HG02943 (cell line): ENCODE results near the gene SAP30L.
A peak's percentile ranks its signal among the peaks of the same experiment; 100 is the strongest.

Experiments
- ATAC-seq: cut with Tn5 transposase; IDR thresholded peaks from one replicate; pipeline ENCODE4 v1.9.1; 2021; ENCODE audit warnings: mild to moderate bottlenecking, low read depth, moderate library complexity; ENCODE audit not compliant: unreplicated experiment

SAP30L gene

GRCh38 chr5:154445422-154446194 lies at the start of gene SAP30L:
SAP30L (plus strand) TSS chr5:154445997; CDS start chr5:154446605, 608 bp downstream.
- ATAC-seq, result peak; percentile 91

DNA sequence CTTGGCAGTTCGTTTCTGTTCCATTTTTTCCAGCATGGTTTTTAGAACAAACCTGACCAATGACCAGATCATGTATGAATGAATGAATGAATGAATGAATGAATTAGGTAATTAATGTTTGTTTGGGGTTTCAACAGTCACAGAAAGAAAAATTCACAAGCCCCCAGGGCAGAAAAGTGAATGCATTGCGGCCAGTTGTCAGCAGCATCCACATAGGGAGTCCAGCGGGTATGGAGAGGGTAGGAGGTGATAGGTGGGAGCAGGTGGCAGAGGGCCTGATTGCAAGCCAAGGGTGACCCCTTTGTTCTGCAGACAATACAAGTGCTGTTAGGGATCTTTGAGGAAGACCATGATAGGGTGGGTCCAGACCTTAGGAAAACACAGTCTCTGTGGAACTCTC lies 49.7 kb upstream of the SAP30L start:
- ATAC-seq, result no peak

DNA sequence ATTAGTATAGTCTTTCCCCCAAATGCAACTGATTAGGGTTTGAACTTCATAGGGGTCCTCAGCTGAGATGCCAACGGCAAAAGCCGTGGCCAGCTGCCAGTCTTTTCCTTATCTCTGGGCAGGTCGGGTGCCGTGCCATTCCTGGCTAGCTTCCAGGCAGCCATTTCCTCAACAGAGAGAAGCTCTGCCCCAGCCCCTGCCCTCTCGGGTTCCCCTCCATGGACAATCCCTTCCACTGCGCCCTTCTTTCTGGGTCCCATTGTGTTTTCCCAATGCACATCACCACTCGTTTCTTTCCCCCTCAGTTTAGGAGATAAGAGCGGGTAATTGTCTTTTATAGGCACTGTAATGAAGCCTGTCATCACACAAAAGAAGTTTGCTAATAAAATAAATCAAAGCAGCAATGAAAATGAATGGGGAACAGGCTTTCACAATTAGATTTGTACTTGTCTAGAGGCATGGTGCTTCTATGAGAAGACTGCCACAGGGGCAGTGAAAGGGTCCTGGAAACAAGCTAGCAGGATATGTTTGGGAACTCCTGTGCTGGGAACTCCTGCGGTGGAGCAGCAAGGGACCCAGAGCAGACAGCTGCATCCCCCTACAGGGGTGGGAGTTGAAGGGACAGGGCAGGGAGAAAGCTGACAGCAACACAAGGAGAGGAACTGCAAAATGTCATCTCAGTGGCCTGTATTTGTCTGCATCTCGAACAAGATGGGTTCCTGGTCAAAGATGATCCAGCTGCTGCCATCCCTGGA lies 48.0 kb upstream of the SAP30L start:
- ATAC-seq, result no peak

DNA sequence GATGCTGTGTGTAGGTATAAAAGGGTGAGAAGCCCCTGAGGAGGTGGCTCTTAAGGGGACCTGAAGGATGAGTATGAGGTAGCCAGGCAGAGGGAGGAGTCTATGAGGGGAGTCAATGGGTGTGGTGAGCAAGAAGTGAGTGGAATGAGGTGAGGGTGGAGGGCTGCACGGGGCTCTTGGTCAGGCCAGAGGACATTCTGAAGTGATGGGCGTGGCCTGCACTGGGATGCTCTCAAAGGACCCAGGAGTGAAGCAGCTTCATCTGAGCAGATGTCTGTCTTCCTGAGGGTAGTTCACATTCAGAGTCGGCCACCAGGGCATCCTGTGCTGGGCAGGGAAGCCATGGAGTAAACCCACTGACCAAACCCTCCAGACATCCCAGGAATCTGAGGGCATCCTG lies 45.1 kb upstream of the SAP30L start:
- ATAC-seq, result no peak

DNA sequence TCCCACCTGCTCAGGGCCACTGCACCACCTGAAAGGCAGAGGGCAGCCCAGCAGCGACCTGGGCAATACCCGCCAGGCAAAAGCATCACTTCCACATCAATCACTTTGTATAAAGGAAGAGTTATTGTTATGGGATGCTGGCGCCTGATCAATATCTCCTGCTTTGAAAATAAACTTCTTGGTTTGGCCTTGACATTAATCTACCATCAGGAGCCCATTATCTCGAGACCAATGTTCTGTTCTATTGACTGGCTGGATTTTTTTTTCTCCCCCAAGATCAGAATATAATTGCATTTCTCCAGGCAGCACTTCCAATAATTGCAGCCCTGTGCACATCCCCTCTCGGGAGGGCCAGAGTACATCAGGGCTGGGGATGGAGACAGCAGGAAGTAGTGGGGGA lies 44.4 kb upstream of the SAP30L start:
- no peak for ATAC-seq

- no peak for ATAC-seq
Measured at GRCh38 chr5:154401931-154402330, 43.9 kb upstream of the SAP30L start.

GRCh38 chr5:154402611-154403010 lies 43.2 kb upstream of the SAP30L start:
- ATAC-seq, result no peak

DNA sequence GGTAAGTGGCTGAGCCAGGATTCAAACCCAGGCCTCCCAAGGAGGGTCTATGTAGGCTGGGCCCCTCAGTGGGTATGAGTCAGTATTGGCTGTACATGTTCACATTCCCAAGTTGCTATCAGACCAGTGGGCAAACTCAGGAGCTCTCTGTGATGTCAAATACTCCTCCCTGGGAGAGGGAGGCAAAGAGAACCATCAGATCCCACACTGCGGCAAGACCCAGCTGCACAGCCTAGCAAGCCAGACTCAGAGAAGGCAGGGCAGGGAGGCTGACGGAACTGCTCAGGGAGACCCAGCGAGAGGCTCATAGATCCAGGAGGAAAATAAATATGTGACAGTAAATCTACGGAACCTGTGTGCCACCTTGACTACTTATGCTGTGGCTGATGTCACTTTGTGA lies 42.6 kb upstream of the SAP30L start:
- ATAC-seq, result no peak

DNA sequence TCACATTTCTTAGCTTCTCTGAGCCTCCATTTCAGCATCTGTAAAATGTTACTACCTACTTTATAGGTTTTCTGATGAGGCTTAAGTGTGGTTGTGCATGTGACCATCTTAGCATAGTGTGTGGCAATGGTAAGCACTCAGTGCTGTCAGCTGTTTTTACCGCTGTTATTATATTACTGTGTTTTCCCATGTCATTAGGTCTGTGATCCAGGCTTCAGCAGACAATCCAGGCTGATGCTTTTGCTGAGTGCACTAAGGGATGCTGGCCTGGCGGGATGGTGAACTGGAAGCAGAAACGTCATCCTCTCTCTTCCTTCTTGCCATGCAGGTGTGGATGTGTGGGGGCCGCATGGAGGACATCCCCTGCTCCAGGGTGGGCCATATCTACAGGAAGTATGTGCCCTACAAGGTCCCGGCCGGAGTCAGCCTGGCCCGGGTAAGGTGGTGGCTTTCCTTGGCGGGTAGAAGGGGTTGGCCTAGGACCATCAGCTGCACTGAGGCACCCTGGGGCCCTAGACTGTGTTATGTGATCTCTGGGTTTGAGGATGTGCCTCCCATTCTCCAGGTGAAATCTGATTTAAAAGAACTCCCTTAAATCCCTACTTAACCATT lies 41.9 kb upstream of the SAP30L start:
- ATAC-seq, result no peak

- peak; percentile 97 for ATAC-seq
Measured at GRCh38 chr5:154405078-154405792, 40.6 kb upstream of the SAP30L start.

DNA sequence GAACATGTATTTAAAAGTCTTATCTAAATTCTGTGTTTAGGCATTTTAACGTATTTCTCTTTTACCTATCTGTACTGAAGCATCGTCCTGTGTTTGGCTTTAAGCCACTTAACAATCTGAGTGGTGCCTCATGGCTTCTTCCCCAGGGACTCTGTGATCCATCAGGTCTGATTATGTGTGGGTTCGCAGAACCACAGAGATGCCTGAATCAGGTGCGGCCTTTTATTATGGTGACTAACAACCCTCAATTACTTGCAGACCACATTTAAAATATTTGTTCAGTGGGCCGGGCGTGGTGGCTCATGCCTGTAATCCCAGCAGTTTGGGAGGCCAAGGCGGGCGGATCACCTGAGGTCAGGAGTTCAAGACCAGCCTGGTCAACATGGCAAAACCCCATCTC lies 39.6 kb upstream of the SAP30L start:
- no peak for ATAC-seq

DNA sequence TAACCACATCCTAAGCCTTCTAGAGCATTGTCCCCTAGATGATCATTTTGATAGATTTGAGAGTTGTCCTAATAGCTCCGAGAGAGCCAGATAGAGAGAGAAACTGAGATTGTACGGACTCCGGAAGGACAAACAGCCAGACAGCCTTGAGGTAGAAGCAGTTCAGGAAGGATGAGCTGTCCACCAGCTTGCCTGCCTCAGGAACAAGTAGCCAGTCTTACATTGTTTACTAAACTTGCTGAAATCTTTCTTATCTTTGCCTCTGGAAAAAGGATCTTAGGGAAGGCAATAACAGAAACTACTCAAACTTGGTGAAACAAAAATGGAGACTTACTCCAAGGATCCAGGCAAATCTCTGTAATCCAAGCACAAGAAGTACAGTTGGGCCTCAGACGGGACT lies 39.0 kb upstream of the SAP30L start:
- ATAC-seq, result no peak

DNA sequence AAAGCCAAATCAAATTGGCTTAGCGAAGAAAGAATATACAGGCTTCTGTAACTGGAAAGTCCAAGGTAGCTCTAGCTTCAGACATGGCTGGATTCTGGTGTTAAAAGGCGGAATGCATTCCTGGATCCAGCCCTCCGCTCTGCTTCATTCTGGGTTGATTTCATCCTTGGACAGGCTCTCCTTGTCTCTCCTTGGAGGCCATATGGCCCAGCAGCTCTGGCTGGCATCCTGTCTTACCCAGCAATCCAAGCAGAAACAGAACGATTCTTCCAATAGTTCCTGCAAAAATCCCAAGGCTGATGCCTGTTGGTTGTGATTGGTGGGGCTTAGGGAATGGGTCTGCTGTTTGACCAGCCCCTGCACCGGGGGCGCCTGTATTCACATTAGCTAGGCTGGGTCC lies 37.0 kb upstream of the SAP30L start:
- ATAC-seq, result no peak

GRCh38 chr5:154409230-154409840 lies 36.5 kb upstream of the SAP30L start:
- no peak for ATAC-seq

DNA sequence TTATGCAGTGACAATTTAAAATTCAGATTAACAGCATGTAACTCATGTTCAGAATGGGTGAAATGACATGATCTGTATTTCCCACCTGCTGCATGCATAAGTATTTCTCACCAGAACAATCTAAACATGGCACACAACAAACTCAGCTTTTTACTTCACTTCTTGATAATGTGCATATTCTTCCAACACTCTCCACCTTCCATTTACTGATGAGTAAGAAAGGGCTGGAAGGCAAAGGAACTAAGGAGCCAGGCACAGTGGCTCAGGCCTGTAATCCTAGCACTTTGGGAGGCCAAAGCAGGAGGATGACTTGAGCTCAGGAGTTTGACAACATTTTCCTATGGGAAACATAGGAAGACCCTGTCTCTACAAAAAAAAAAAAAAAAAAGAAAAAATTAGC lies 35.8 kb upstream of the SAP30L start:
- no peak for ATAC-seq

GRCh38 chr5:154410786-154411185 lies 35.0 kb upstream of the SAP30L start:
- ATAC-seq, result no peak

GRCh38 chr5:154411338-154411737 lies 34.5 kb upstream of the SAP30L start:
- ATAC-seq, result no peak

- ATAC-seq, result no peak
Measured at GRCh38 chr5:154412316-154412715, 33.5 kb upstream of the SAP30L start.

DNA sequence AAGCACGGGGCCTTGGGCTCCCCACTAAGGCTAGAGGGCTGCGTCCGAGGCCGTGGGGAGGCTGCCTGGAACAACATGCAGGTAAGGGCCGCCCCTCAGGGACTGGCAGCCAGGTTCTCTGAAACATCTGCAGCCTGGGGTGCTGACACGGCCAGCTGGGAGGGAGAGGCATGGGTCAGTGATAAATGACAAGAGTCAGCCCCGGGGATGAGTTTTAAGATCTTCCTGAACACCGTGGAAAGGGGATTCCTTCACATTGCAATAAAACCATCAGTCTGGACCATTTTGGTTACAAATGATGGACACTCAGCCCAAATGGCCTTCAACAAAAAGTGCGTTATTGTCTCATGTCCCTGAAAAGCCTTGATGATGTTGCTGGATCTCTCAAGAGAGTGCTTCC lies 32.9 kb upstream of the SAP30L start:
- no peak for ATAC-seq

DNA sequence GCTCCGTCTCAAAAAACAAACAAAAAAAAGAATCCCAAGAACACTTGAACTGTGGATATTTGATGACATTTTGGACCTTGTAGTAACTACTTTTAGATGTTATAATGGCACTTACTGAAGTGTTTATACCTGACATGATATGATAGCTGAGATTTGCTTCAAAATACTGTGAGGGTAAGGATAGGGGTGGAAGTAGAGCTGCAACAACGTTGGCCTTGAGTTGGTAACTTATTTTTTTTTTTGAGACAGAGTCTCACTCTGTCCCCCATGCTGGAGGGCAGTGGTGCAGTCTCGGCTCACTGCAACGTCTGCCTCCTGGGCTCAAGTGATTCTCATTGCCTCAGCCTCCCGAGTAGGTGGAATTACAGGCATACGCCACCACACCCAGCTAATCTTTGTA lies 30.7 kb upstream of the SAP30L start:
- no peak for ATAC-seq
